Neuronal stem cell (in vitro differentiated cells): ENCODE measurements around the gene ARHGAP12.

Experiments used
- DNase-seq: peaks from one replicate; pipeline ENCODE4 v3.0.0-alpha.2; 2013; ENCODE audit warnings: low spot score
- H2AFZ ChIP-seq: one replicate; pipeline ENCODE4 v1.6.1; 2013; ENCODE audit warnings: mild to moderate bottlenecking, low read length, inconsistent platforms
- H2AK5ac ChIP-seq: 2 replicates; pipeline ENCODE4 v1.6.1; 2013; ENCODE audit warnings: low read depth, mild to moderate bottlenecking, inconsistent platforms, low read length, moderate library complexity, mixed read lengths
- H2BK120ac ChIP-seq: 2 replicates; pipeline ENCODE4 v1.6.1; 2013; ENCODE audit warnings: low read depth, mild to moderate bottlenecking, inconsistent platforms, low read length, moderate library complexity, mixed read lengths
- H2BK12ac ChIP-seq: one replicate; pipeline ENCODE4 v1.6.1; 2013; ENCODE audit warnings: low read length, inconsistent platforms
- H2BK15ac ChIP-seq: 2 replicates; pipeline ENCODE4 v1.6.1; 2013; ENCODE audit warnings: mild to moderate bottlenecking, low read length, inconsistent platforms, mixed read lengths
- H2BK5ac ChIP-seq: one replicate; pipeline ENCODE4 v1.6.1; 2013; ENCODE audit warnings: inconsistent platforms, mild to moderate bottlenecking, low read length, moderate library complexity
- H3K14ac ChIP-seq: one replicate; pipeline ENCODE4 v1.6.1; 2013; ENCODE audit warnings: low read length, inconsistent platforms
- H3K18ac ChIP-seq: 2 replicates; pipeline ENCODE4 v1.6.1; 2013; ENCODE audit warnings: low read length, inconsistent platforms
- H3K23ac ChIP-seq: 2 replicates; pipeline ENCODE4 v1.6.1; 2013; ENCODE audit warnings: low read depth, mild to moderate bottlenecking, mixed read lengths, low read length, inconsistent platforms; ENCODE audit not compliant: poor library complexity
- H3K27ac ChIP-seq: replicated peaks from 3 replicates; pipeline ENCODE4 v1.5.1; 2013; ENCODE audit warnings: low read length, inconsistent platforms
- H3K27me3 ChIP-seq, 3 experiments: 2 replicates each; pipeline ENCODE4 v1.6.1; 2013; ENCODE audit warnings: low read length in 3 of 3, mild to moderate bottlenecking in 2 of 3, inconsistent platforms in 1 of 3, low read depth in 1 of 3, mixed read lengths in 1 of 3, moderate library complexity in 1 of 3; ENCODE audit not compliant: control insufficient read depth in 3 of 3, insufficient read depth in 3 of 3
- H3K36me3 ChIP-seq, 2 donors: replicated peaks in 1 of 2; 2 replicates each; pipeline ENCODE4 v1.6.1; 2013; ENCODE audit warnings: low read length in 2 of 2; ENCODE audit not compliant: control insufficient read depth in 2 of 2, insufficient read depth in 2 of 2
- H3K4ac ChIP-seq: 2 replicates; pipeline ENCODE4 v1.6.1; 2013; ENCODE audit warnings: inconsistent platforms, mild to moderate bottlenecking, low read length, moderate library complexity
- H3K4me1 ChIP-seq, 2 donors: 1 replicate in 1 of 2; 2 replicates in 1 of 2; pipeline ENCODE4 v1.6.1; 2013; ENCODE audit warnings: low read length in 2 of 2, low read depth in 1 of 2; ENCODE audit not compliant: control insufficient read depth in 2 of 2, insufficient read depth in 1 of 2
- H3K4me2 ChIP-seq: one replicate; pipeline ENCODE4 v1.6.1; 2013; ENCODE audit warnings: mild to moderate bottlenecking, low read length, inconsistent platforms; ENCODE audit not compliant: insufficient read depth, poor library complexity, severe bottlenecking
- H3K4me3 ChIP-seq, 2 donors: 2 replicates each; pipeline ENCODE4 v1.5.1; 2013; ENCODE audit warnings: low read length in 2 of 2, mild to moderate bottlenecking in 2 of 2, inconsistent platforms in 1 of 2, moderate library complexity in 1 of 2
- H3K79me1 ChIP-seq: one replicate; pipeline ENCODE4 v1.6.1; 2013; ENCODE audit warnings: low read depth, mild to moderate bottlenecking, inconsistent platforms, low read length, moderate library complexity
- H3K9ac ChIP-seq: one replicate; pipeline ENCODE4 v1.6.1; 2013; ENCODE audit warnings: mild to moderate bottlenecking, low read depth, low read length, inconsistent platforms; ENCODE audit not compliant: poor library complexity
- H3K9me3 ChIP-seq, 2 donors: replicated peaks in 1 of 2; 2 replicates each; pipeline versions ENCODE3 to v1.6.1; 2013; ENCODE audit warnings: low read length in 2 of 2, mild to moderate bottlenecking in 2 of 2, inconsistent platforms in 1 of 2, low read depth in 1 of 2, mixed read lengths in 1 of 2, moderate library complexity in 1 of 2; ENCODE audit not compliant: control insufficient read depth in 2 of 2, insufficient read depth in 1 of 2
- H4K8ac ChIP-seq: one replicate; pipeline ENCODE4 v1.6.1; 2013; ENCODE audit warnings: low read depth, mild to moderate bottlenecking, inconsistent platforms, low read length, moderate library complexity
- H4K91ac ChIP-seq: one replicate; pipeline ENCODE4 v1.6.1; 2013; ENCODE audit warnings: low read length, low read depth, mild to moderate bottlenecking, inconsistent platforms; ENCODE audit not compliant: poor library complexity
- WGBS, 2 donors: extraction: QIAGEN DNeasy Blood & Tissue Kit; methylation state at CpG; one replicate each; pipeline ENCODE4 v1.1.7; 2013; ENCODE audit warnings: missing lambda C conversion rate in 2 of 2, mixed read lengths in 1 of 2; ENCODE audit not compliant: insufficient read length in 2 of 2, insufficient replicate concordance in 1 of 2; ENCODE audit errors: extremely low coverage in 2 of 2; 5-methylcytosine and 5-hydroxymethylcytosine counted together

The ARHGAP12 gene

GRCh38 chr10:31908157-31908556 lies 20.5 kb downstream of the ARHGAP12 start:
- Histone ChIP-seq H3K14ac (no peak overlapping the region), H2BK5ac (no peak overlapping the region), H3K18ac (no peak overlapping the region), H3K4ac (no peak overlapping the region), H3K4me3 (no peak overlapping the region), H3K9me3 (peaks cover 0 to 3% of the 10 kb centered on the region in 2 donors), H2BK12ac (no peak overlapping the region), H2BK15ac (no peak overlapping the region), H3K36me3 (peaks cover 4 to 64% of the 10 kb centered on the region in 2 donors), H3K23ac (no peak overlapping the region), H4K8ac (no peak overlapping the region), H3K4me2 (no peak overlapping the region), H3K27me3 (no peaks in the 10 kb centered on the region), H3K79me1 (peaks cover 4% of the 10 kb centered on the region), H3K27ac (no peak overlapping the region), H2AK5ac (no peak overlapping the region), H3K9ac (no peak overlapping the region), H2BK120ac (no peak overlapping the region), H3K4me1 (peaks cover 0 to 4% of the 10 kb centered on the region in 2 donors), H2AFZ (no peak overlapping the region), H4K91ac (no peak overlapping the region)
- WGBS, 2 donors, result no CpG with 5 or more reads among the region's 7 CpGs
- DNase-seq, result no peak

DNA sequence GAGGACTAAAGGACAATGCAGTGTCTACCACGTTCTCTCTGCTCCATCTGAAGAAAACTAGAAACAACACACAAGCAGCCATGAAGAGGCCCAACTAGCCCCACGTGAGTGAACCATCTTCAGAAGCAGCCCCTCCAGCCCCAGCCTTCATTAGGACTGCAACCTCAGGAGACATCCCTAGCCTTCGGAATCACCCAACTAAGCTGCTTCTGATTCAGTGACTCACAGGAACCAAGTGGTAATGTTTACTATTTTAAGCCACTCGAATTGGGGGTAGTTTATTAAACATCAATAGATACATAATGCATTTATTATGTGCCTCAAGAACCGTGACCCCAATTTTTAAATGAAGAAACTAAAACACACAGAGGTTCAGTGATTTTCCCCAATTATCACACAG lies 22.6 kb downstream of the ARHGAP12 start:
- Histone ChIP-seq H3K23ac (no peak overlapping the region), H4K91ac (no peak overlapping the region)

DNA sequence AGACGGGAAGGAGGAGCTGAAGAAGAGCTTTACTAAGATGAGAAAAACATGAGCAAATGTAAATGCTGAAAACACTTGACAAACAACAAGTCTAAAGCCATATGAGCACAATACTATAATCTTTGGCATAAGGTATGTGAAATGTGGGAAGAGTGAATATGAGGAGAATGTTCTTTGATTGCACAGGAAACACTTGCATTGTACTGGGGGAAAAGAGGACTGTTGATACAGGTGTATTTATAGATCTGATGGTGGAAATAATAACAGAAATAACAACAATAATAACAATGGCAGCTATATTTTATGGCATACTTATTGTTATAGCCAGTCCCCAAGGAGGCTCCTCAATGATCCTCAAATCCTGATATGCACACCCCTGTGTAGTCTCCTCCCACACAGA lies 23.0 kb downstream of the ARHGAP12 start:
- H3K36me3 ChIP-seq, result peaks cover 4 to 90% of the 10 kb centered on the region in 2 donors
- H2BK15ac ChIP-seq, result no peak overlapping the region
- no peak overlapping the region for H3K4me3 ChIP-seq
- H3K14ac ChIP-seq, result no peak overlapping the region
- H2BK12ac ChIP-seq, result no peak overlapping the region
- no peak overlapping the region for H2AFZ ChIP-seq
- no peaks in the 10 kb centered on the region for H3K79me1 ChIP-seq
- no peak overlapping the region for H2BK5ac ChIP-seq
- H3K9ac ChIP-seq, result no peak overlapping the region
- H4K8ac ChIP-seq, result no peak overlapping the region
- no peak overlapping the region for H3K23ac ChIP-seq
- no CpG with 5 or more reads among the region's 1 CpG for WGBS, 2 donors
- H3K27me3 ChIP-seq, result no peaks in the 10 kb centered on the region
- DNase-seq, result no peak
- H2BK120ac ChIP-seq, result no peak overlapping the region
- H4K91ac ChIP-seq, result no peak overlapping the region
- no peak overlapping the region for H3K27ac ChIP-seq
- no peak overlapping the region for H3K4me2 ChIP-seq
- no peaks in the 10 kb centered on the region for H3K4me1 ChIP-seq
- H3K18ac ChIP-seq, result no peak overlapping the region
- no peak overlapping the region for H3K4ac ChIP-seq
- no peak overlapping the region for H2AK5ac ChIP-seq
- peaks cover 2 to 16% of the 10 kb centered on the region in 2 donors for H3K9me3 ChIP-seq

More for the DNA sequence above, 22.6 kb downstream of the ARHGAP12 start:
- H2AK5ac ChIP-seq, result no peak overlapping the region
- H2BK5ac ChIP-seq, result no peak overlapping the region
- no peak overlapping the region for H3K4ac ChIP-seq
- no peak overlapping the region for H2BK12ac ChIP-seq
- no CpG with 5 or more reads among the region's 5 CpGs for WGBS, 2 donors
- no peak overlapping the region for H3K27ac ChIP-seq
- H3K4me3 ChIP-seq, result no peak overlapping the region
- H4K8ac ChIP-seq, result no peak overlapping the region
- no peaks in the 10 kb centered on the region for H3K79me1 ChIP-seq
- no peak overlapping the region for H3K4me2 ChIP-seq
- H3K4me1 ChIP-seq, result no peaks in the 10 kb centered on the region
- no peak overlapping the region for H3K14ac ChIP-seq
- H3K18ac ChIP-seq, result no peak overlapping the region
- no peak overlapping the region for H2BK15ac ChIP-seq
- no peak overlapping the region for H3K9ac ChIP-seq
- H3K9me3 ChIP-seq, result peaks cover 2 to 13% of the 10 kb centered on the region in 2 donors
- DNase-seq, result no peak
- H2BK120ac ChIP-seq, result no peak overlapping the region
- peaks cover 4 to 86% of the 10 kb centered on the region in 2 donors for H3K36me3 ChIP-seq
- no peak overlapping the region for H2AFZ ChIP-seq
- no peaks in the 10 kb centered on the region for H3K27me3 ChIP-seq

GRCh38 chr10:31902625-31903024 lies 26.0 kb downstream of the ARHGAP12 start:
- Histone ChIP-seq H2BK120ac (no peak overlapping the region), H3K14ac (no peak overlapping the region), H3K4me1 (no peaks in the 10 kb centered on the region), H3K23ac (no peak overlapping the region), H3K79me1 (no peaks in the 10 kb centered on the region), H2BK5ac (no peak overlapping the region), H3K27ac (no peak overlapping the region), H2BK15ac (no peak overlapping the region), H2AK5ac (no peak overlapping the region), H3K27me3 (no peaks in the 10 kb centered on the region), H3K18ac (no peak overlapping the region), H3K4me3 (no peak overlapping the region), H4K91ac (no peak overlapping the region), H3K4me2 (no peak overlapping the region), H3K4ac (no peak overlapping the region), H2AFZ (no peak overlapping the region), H3K9ac (no peak overlapping the region), H3K9me3 (peaks cover 2 to 23% of the 10 kb centered on the region in 2 donors), H2BK12ac (no peak overlapping the region), H4K8ac (no peak overlapping the region), H3K36me3 (peaks cover 0 to 78% of the 10 kb centered on the region in 2 donors)
- WGBS, 2 donors, result no CpG with 5 or more reads among the region's 1 CpG
- DNase-seq, result no peak
